ENCODE measurements around the gene KRT84.
"Not testable (repeated sequence)": the region's sequence is repeated elsewhere in the genome, so short reads cannot be mapped to it uniquely, and the experiment has no call there.

DNA sequence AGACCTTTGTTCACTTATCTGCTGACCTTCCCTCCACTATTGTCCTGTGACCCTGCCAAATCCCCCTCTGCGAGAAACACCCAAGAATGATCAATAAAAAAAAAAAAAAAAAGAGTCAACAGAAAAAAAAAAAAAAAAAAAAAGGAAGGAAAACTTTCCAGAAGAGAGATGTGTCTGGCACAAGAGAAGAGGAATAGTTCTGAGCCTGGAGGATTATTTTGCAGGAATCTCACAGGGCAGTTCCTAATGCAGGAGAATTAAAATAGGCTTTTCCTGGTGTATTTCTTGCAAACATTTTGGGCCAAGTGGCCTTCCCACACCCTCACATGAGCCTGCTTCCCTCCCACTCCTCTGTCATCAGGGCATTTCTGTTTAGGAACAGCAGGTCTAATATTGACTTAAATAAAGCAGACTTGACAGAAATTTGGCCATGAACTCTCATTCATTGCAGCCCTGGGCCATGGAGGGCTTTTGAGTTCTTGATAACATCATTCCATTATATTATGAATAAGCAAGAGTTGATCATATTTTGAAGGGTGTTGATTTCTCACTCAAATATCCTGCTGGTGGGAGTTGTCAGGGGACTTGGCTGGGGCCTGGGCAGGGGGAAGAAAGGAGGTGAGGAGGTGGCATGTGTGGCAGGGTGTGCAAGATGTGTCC is 25.3 kb upstream of the KRT84 start:
- TF ChIP-seq, protein P1, sequence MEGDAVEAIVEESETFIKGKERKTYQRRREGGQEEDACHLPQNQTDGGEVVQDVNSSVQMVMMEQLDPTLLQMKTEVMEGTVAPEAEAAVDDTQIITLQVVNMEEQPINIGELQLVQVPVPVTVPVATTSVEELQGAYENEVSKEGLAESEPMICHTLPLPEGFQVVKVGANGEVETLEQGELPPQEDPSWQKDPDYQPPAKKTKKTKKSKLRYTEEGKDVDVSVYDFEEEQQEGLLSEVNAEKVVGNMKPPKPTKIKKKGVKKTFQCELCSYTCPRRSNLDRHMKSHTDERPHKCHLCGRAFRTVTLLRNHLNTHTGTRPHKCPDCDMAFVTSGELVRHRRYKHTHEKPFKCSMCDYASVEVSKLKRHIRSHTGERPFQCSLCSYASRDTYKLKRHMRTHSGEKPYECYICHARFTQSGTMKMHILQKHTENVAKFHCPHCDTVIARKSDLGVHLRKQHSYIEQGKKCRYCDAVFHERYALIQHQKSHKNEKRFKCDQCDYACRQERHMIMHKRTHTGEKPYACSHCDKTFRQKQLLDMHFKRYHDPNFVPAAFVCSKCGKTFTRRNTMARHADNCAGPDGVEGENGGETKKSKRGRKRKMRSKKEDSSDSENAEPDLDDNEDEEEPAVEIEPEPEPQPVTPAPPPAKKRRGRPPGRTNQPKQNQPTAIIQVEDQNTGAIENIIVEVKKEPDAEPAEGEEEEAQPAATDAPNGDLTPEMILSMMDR (IDR thresholded peaks at IDR 0.05) = not testable (repeated sequence)
- not testable (repeated sequence) for TF ChIP-seq POLR2A, POLR2AphosphoS5 (IDR thresholded peaks at IDR 0.05)

All from breast epithelium (tissue), 3 donors.